H1 (cell line): Measurements from ENCODE around the gene HLA-DPB1. TPM values are rescaled to one million over a fixed set of nuclear protein-coding genes. Genes with fewer than 3 reads are reported as not detected.
A peak's percentile ranks its signal among the peaks of the same experiment; 100 is the strongest.

Source experiments
- CTCF ChIA-PET: fragments of 300-600 bp; sonication (Branson Sonifier 250); formaldehyde crosslinking; loops from one replicate; lab custom pipeline; 2021; ENCODE audit not compliant: partially characterized antibody; lab: Charles Lee
- POLR2A ChIA-PET: fragments of 300-600 bp; sonication (Branson Sonifier 250); formaldehyde crosslinking; loops from one replicate; lab custom pipeline; 2021; ENCODE audit warnings: inconsistent platforms; ENCODE audit not compliant: partially characterized antibody; lab: Charles Lee
- DNase-seq, 2 experiments: peaks; one replicate each; pipeline versions ENCODE4 v3.0.0 to v3.0.0-alpha.2; 2010 to 2022; ENCODE audit warnings: low spot score in 2 of 2, low read depth in 1 of 2, mixed read lengths in 1 of 2
- FAIRE-seq: peaks from 2 replicates; lab custom pipeline; 2011; peaks lifted over from hg19 to GRCh38; lab: Jason Lieb, UNC
- H2AFZ ChIP-seq: 2 replicates; pipeline ENCODE4 v1.8.1; 2012; ENCODE audit warnings: low read length, inconsistent platforms
- H2AK5ac ChIP-seq: 2 replicates; pipeline ENCODE4 v1.6.1; 2013; ENCODE audit warnings: low read depth, low read length
- H2BK120ac ChIP-seq: replicated peaks from 2 replicates; pipeline ENCODE3; 2013; ENCODE audit warnings: low read depth, low read length, inconsistent platforms
- H2BK12ac ChIP-seq: 2 replicates; pipeline ENCODE4 v1.6.1; 2013; ENCODE audit warnings: low read depth, low read length
- H2BK15ac ChIP-seq: 2 replicates; pipeline ENCODE4 v1.6.1; 2013; ENCODE audit warnings: low read length
- H2BK20ac ChIP-seq: 2 replicates; pipeline ENCODE4 v1.6.1; 2013; ENCODE audit warnings: low read length
- H2BK5ac ChIP-seq: 2 replicates; pipeline ENCODE4 v1.6.1; 2013; ENCODE audit warnings: low read depth, low read length
- H3K14ac ChIP-seq: 2 replicates; pipeline ENCODE4 v1.6.1; 2013; ENCODE audit warnings: inconsistent platforms; ENCODE audit not compliant: insufficient read length
- H3K18ac ChIP-seq: 2 replicates; pipeline ENCODE4 v1.6.1; 2013; ENCODE audit warnings: low read length; ENCODE audit errors: extremely low read depth
- H3K23ac ChIP-seq: 2 replicates; pipeline ENCODE4 v1.6.1; 2013; ENCODE audit warnings: inconsistent platforms; ENCODE audit not compliant: insufficient read length
- H3K23me2 ChIP-seq: 2 replicates; pipeline ENCODE4 v1.6.1; 2013; ENCODE audit warnings: low read depth, low read length
- H3K27ac ChIP-seq: 2 replicates; pipeline ENCODE4 v1.6.1; 2011; ENCODE audit warnings: low read depth, low read length, inconsistent platforms
- H3K27me3 ChIP-seq, 4 experiments: replicated peaks in 1 of 4; 1 replicate in 1 of 4; 2 replicates in 3 of 4; pipeline versions ENCODE4 v1.6.1 to v1.8.1; 2011 to 2013; ENCODE audit warnings: low read length in 3 of 4, mild to moderate bottlenecking in 3 of 4, inconsistent platforms in 2 of 4, mixed read lengths in 2 of 4, moderate library complexity in 1 of 4; ENCODE audit not compliant: control insufficient read depth in 3 of 4, insufficient read depth in 3 of 4; ENCODE audit errors: extremely low read depth in 1 of 4
- H3K36me3 ChIP-seq, 4 experiments: 2 replicates each; pipeline versions ENCODE4 v1.6.1 to v1.8.1; 2011 to 2013; ENCODE audit warnings: mild to moderate bottlenecking in 4 of 4, low read length in 3 of 4, moderate library complexity in 2 of 4, control low read depth in 1 of 4, inconsistent platforms in 1 of 4; ENCODE audit not compliant: insufficient read depth in 4 of 4, control insufficient read depth in 2 of 4
- H3K4ac ChIP-seq: replicated peaks from 2 replicates; pipeline ENCODE3; 2013; ENCODE audit warnings: low read length, low read depth, mixed read lengths, inconsistent platforms; ENCODE audit not compliant: insufficient read length
- H3K4me1 ChIP-seq, 4 experiments: replicated peaks in 1 of 4; 1 replicate in 1 of 4; 2 replicates in 3 of 4; pipeline versions ENCODE4 v1.6.1 to v1.8.1; 2011 to 2013; ENCODE audit warnings: low read length in 3 of 4, inconsistent platforms in 2 of 4, mixed read lengths in 1 of 4; ENCODE audit not compliant: insufficient read depth in 4 of 4, control insufficient read depth in 3 of 4
- H3K4me2 ChIP-seq, 2 experiments: 2 replicates each; pipeline versions ENCODE4 v1.6.1 to v1.8.1; 2011 to 2013; ENCODE audit warnings: low read depth in 2 of 2, low read length in 2 of 2, control low read depth in 1 of 2, inconsistent platforms in 1 of 2, mild to moderate bottlenecking in 1 of 2; ENCODE audit not compliant: insufficient read depth in 1 of 2
- H3K4me3 ChIP-seq, 4 experiments: fragments of 200-600, 300-600 bp in 1 of 4; sonication (generic), shearing (Covaris generic), sonication (Bioruptor Twin) in 1 of 4; 2 replicates each; pipeline versions ENCODE4 v1.5.1 to v1.8.1; 2011 to 2016; ENCODE audit warnings: low read length in 4 of 4, low read depth in 3 of 4, control low read depth in 2 of 4, inconsistent platforms in 2 of 4, mild to moderate bottlenecking in 2 of 4, mixed read lengths in 1 of 4, moderate library complexity in 1 of 4; ENCODE audit not compliant: insufficient read depth in 2 of 4; ENCODE audit errors: extremely low read depth in 1 of 4
- H3K56ac ChIP-seq: replicated peaks from 2 replicates; pipeline ENCODE3; 2013; ENCODE audit warnings: low read depth, mild to moderate bottlenecking, mixed read lengths, low read length, inconsistent platforms; ENCODE audit not compliant: insufficient read length
- H3K79me1 ChIP-seq: 2 replicates; pipeline ENCODE4 v1.6.1; 2013; ENCODE audit warnings: low read depth, low read length, control low read depth
- H3K79me2 ChIP-seq, 2 experiments: 2 replicates each; pipeline versions ENCODE4 v1.6.1 to v1.8.1; 2012 to 2013; ENCODE audit warnings: low read length in 2 of 2, mild to moderate bottlenecking in 2 of 2, inconsistent platforms in 1 of 2; ENCODE audit not compliant: insufficient read depth in 2 of 2, control insufficient read depth in 1 of 2
- H3K9ac ChIP-seq, 4 experiments: replicated peaks in 1 of 4; 1 replicate in 1 of 4; 2 replicates in 3 of 4; pipeline versions ENCODE4 v1.6.1 to v1.8.1; 2011 to 2013; ENCODE audit warnings: low read depth in 3 of 4, low read length in 3 of 4, control low read depth in 2 of 4, mild to moderate bottlenecking in 2 of 4, moderate library complexity in 2 of 4, inconsistent platforms in 1 of 4; ENCODE audit errors: extremely low read depth in 1 of 4
- H3K9me3 ChIP-seq, 2 experiments: 2 replicates each; pipeline versions ENCODE4 v1.6.1 to v1.8.1; 2012 to 2013; ENCODE audit warnings: mild to moderate bottlenecking in 2 of 2, moderate library complexity in 2 of 2, control low read depth in 1 of 2, inconsistent platforms in 1 of 2, low read depth in 1 of 2, low read length in 1 of 2, mixed read lengths in 1 of 2; ENCODE audit not compliant: insufficient read depth in 2 of 2
- H4K20me1 ChIP-seq, 2 experiments: replicated peaks in 1 of 2; 2 replicates each; pipeline versions ENCODE3 to v1.8.1; 2011 to 2013; ENCODE audit warnings: inconsistent platforms in 2 of 2, low read length in 2 of 2, mild to moderate bottlenecking in 1 of 2; ENCODE audit not compliant: insufficient read depth in 2 of 2, control insufficient read depth in 1 of 2
- H4K5ac ChIP-seq: 2 replicates; pipeline ENCODE4 v1.6.1; 2013; ENCODE audit warnings: low read length, low read depth, mixed read lengths, inconsistent platforms; ENCODE audit not compliant: insufficient read length
- H4K8ac ChIP-seq: 2 replicates; pipeline ENCODE4 v1.8.0; 2013; ENCODE audit warnings: mild to moderate bottlenecking, moderate library complexity, low read length, inconsistent platforms; ENCODE audit not compliant: insufficient read depth; ENCODE audit errors: extremely low read depth
- H4K91ac ChIP-seq: replicated peaks from 2 replicates; pipeline ENCODE3; 2013; ENCODE audit warnings: low read length, mixed read lengths, inconsistent platforms; ENCODE audit not compliant: insufficient read length
- ATF3 ChIP-seq: IDR thresholded peaks from 2 replicates; pipeline ENCODE4 v1.6.1; 2011; ENCODE audit warnings: low read depth, mild to moderate bottlenecking, low read length; ENCODE audit not compliant: insufficient read depth
- BCL11A ChIP-seq, 2 experiments: IDR thresholded peaks; one replicate each; pipeline ENCODE4 v1.6.1; 2011; ENCODE audit warnings: low read depth in 2 of 2, low read length in 2 of 2, mild to moderate bottlenecking in 2 of 2
- CEBPB ChIP-seq: IDR thresholded peaks from 2 replicates; pipeline ENCODE4 v1.6.1; 2012; ENCODE audit warnings: low read depth, low read length
- CREB1 ChIP-seq: IDR thresholded peaks from 2 replicates; pipeline ENCODE4 v1.6.1; 2012; ENCODE audit warnings: inconsistent platforms
- POLR2AphosphoS5 ChIP-seq: IDR thresholded peaks from 2 replicates; pipeline ENCODE4 v1.6.1; 2011; ENCODE audit warnings: low read depth, low read length
- RAD21 ChIP-seq, 2 experiments: IDR thresholded peaks in 1 of 2; conservative IDR thresholded peaks in 1 of 2; 2 replicates each; pipeline ENCODE4 v1.6.1; 2011; ENCODE audit warnings: low read depth in 2 of 2, low read length in 2 of 2, improper control_type of control experiment in 1 of 2, inconsistent platforms in 1 of 2, mild to moderate bottlenecking in 1 of 2, moderate library complexity in 1 of 2
- SP2 ChIP-seq: IDR thresholded peaks from 2 replicates; pipeline ENCODE4 v1.6.1; 2012; ENCODE audit warnings: mild to moderate bottlenecking, low read length, inconsistent platforms
- TAF1 ChIP-seq: IDR thresholded peaks from 2 replicates; pipeline ENCODE4 v1.6.1; 2011; ENCODE audit warnings: mild to moderate bottlenecking, low read depth, low read length
- TEAD4 ChIP-seq: IDR thresholded peaks from 2 replicates; pipeline ENCODE4 v1.6.1; 2012; ENCODE audit warnings: low read depth, low read length, inconsistent platforms, mixed read lengths
- USF2 ChIP-seq: IDR thresholded peaks from 2 replicates; pipeline ENCODE4 v1.6.1; 2011; ENCODE audit warnings: low read length, improper control_type of control experiment
- YY1 ChIP-seq: IDR thresholded peaks from 2 replicates; pipeline ENCODE4 v1.6.1; 2011; ENCODE audit warnings: low read depth, mild to moderate bottlenecking, low read length
- WGBS, 2 experiments: shearing (Covaris generic) in 1 of 2; methylation state at CpG; one replicate each; pipeline versions ENCODE4 v1.1.6 to v1.1.7; 2013 to 2015; ENCODE audit warnings: low lambda C conversion rate in 2 of 2, mixed read lengths in 2 of 2, inconsistent platforms in 1 of 2, low coverage in 1 of 2, missing lambda C conversion rate in 1 of 2; ENCODE audit not compliant: insufficient replicate concordance in 2 of 2, insufficient coverage in 1 of 2, insufficient read length in 1 of 2; ENCODE audit errors: extremely low coverage in 1 of 2, missing lambda C conversion rate in 1 of 2; 5-methylcytosine and 5-hydroxymethylcytosine counted together
- polyA plus RNA-seq, 7 experiments: library from polyadenylated mRNA; depleted of rRNA in 3 of 7; stranded (reverse) in 5 of 7; unstranded in 2 of 7; fragments of >200 nt in 5 of 7; fragments of 200-250 nt in 2 of 7; gene quantifications; 1 replicate in 5 of 7; 2 replicates in 1 of 7; 4 replicates in 1 of 7; pipeline versions ENCODE4 v1.2.1 to v1.2.3, GENCODE V29; 2011 to 2013; ENCODE audit warnings: missing spikeins in 2 of 7, mixed read lengths in 2 of 7
- total RNA-seq: library from RNA; stranded (reverse); fragmentation: NEBNext Ultra II Directional; extraction: Animal tissue kit (Norgen Biotek cat#: 25700); gene quantifications from 2 replicates; pipeline ENCODE4 v1.2.1, GENCODE V29; 2021

The HLA-DPB1 gene
- total and polyA plus RNA-seq, 2 of the 8 experiments (the other 6 are each of a cell fraction or from before 2014, with no cell fraction given), result 32.3 to 58.8 TPM

GRCh38 chr6:33118525-33119123 is 42.8 kb downstream of the HLA-DPB1 start:
- Histone ChIP-seq H3K79me2 (peaks cover 11 to 55% of the 10 kb centered on the region in 2 experiments; a peak in 3 of 4 replicates), H3K4me2 (peak overlapping the region; percentile 80 to 97), H3K56ac (peak overlapping the region; percentile 87), H3K79me1 (no peaks in the 10 kb centered on the region), H4K5ac (peak overlapping the region; percentile 79), H3K23ac (no peak overlapping the region), H3K23me2 (peaks cover 10% of the 10 kb centered on the region), H2BK20ac (no peak overlapping the region; the same call in 1 of the 2 replicates), H4K20me1 (no peaks in the 10 kb centered on the region), H3K9me3 (peaks cover 14 to 19% of the 10 kb centered on the region in 2 experiments), H4K91ac (peak overlapping the region; percentile 92), H3K4me3 (peak overlapping the region; percentile 82 to 96 (median 92)), H3K27ac (peak overlapping the region; percentile 98), H3K4me1 (peaks cover 2 to 21% (median 9%) of the 10 kb centered on the region in 4 experiments; a peak in 6 of 7 replicates), H3K14ac (no peak overlapping the region), H3K18ac (peak overlapping the region; percentile 66), H2BK12ac (peak overlapping the region; percentile 50; the same call in 1 of the 2 replicates), H2BK15ac (no peak overlapping the region), H2BK5ac (peak overlapping the region; percentile 97), H3K27me3 (no peaks in the 10 kb centered on the region), H3K4ac (no peak overlapping the region), H4K8ac (peak overlapping the region; percentile 72; the same call in 1 of the 2 replicates), H3K9ac (peak overlapping the region in 3 of 4 experiments; percentile 31 to 97 (median 74); a peak in 6 of 7 replicates), H2AK5ac (no peak overlapping the region), H2AFZ (no peak overlapping the region), H2BK120ac (peak overlapping the region; percentile 97), H3K36me3 (peaks cover 0 to 22% (median 5%) of the 10 kb centered on the region in 4 experiments; a peak in 4 of 8 replicates)
- ChIA-PET CTCF (interaction anchor here (0.8 to 3.5 kb wide), 8 partner anchors 31 to 129 kb away, joined by 3 to 20 read pairs (median 9); no protein-coding TSS in a partner anchor), POLR2A (interaction anchor here (0.9 to 6.6 kb wide), 17 partner anchors 11 to 199 kb away, joined by 3 to 113 read pairs (median 6); partner anchors contain the start of genes B3GALT4, BRD2, HLA-DOA and RPS18)
- DNase-seq, result peak in 1 of 2 experiments; percentile 59
- peak; percentile 48 for FAIRE-seq
- 0% methylated on average over 3 of the region's 3 CpGs; no CpG with 5 or more reads in 1 of the 2 experiments for WGBS, 2 experiments
- TF ChIP-seq RAD21 (IDR thresholded peaks at IDR 0.05 in 1 of 2, conservative IDR thresholded peaks at IDR 0.05 in 1 of 2; ENCODE audit: low read depth in 2 of 2, low read length in 2 of 2) (peak; percentile 44), SP2 (no peak), ATF3 (no peak), TEAD4 (no peak), TAF1 (no peak), POLR2AphosphoS5 (peak; percentile 12; the same call in 1 of the 2 replicates), CREB1 (no peak), CEBPB (no peak), YY1 (no peak), BCL11A (IDR thresholded peaks at IDR 0.05; ENCODE audit: low read depth in 2 of 2, low read length in 2 of 2) (no peak), USF2 (no peak)
